GM21717 (cell line): ENCODE results near the gene TMEM250.

ENCODE experiments used
- ATAC-seq: cut with Tn5 transposase; IDR thresholded peaks from one replicate; pipeline ENCODE4 v1.9.1; 2021; ENCODE audit warnings: mild to moderate bottlenecking, moderate library complexity; ENCODE audit not compliant: unreplicated experiment

TMEM250 gene

DNA sequence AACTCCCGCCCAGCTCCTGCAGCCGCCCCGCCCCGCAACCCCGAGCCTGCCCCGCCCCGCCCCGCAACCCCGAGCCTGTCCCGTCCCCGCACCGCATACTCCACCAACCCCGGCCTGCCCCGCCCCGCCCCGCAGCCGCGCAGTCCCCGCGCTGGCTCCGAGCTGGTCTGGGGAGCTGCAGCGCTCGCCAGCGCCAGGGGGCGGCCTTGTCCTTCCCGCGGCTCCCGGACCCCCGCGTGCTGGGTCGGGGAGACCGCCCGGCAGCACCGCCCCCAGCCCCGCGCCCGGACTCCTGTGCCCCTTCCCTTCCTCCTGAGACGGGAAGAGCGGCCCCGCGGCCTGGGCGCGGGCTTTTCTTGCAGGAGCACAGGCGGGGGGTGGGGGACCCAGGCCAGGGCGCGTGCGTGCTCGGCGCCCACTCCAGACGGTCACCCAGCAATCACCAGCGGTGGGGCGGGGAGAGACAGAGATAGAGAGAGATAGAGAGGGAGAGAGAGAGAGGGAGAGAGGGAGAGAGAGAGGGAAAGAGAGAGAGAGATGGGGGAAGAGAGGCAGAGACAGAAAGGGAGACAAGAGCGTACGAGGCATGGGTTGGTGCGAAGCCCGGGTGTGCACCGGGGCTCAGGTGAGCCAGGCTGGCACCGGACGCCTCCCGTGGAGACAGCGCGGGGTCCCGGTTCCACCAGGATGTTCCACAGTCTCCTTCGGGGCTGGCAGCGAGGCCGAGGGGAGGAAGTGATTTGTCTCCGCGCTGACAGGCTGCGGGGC, 14.7 kb upstream of the TMEM250 start:
- ATAC-seq, result no peak

DNA sequence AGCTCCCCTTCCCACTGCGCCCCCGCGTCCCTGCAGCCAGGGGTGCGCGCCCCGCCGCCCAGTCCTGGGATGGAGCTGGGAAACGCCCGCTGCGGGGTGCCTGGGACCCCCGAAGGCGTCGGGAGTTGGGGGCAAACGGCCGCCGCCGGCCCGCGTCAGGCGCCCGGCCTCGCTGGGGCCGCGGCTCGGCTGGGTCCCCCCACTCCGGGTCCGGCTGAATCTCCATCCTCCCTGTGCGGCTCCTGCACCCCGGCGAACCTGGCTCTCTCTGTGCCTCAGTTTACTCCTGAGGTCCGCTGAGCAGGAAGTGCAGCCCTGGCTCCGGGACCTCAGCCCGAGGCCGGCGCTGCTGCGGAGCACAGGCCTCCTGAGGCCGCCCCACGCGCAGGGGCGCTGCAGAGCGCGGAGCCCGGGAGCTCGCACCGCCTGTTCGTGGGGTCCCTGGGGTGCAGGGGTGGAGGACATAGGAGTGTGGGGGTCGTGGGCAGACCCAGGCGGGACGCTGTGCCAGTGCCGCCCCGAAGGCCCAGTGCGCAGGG, 13.9 kb upstream of the TMEM250 start:
- ATAC-seq, result no peak

DNA sequence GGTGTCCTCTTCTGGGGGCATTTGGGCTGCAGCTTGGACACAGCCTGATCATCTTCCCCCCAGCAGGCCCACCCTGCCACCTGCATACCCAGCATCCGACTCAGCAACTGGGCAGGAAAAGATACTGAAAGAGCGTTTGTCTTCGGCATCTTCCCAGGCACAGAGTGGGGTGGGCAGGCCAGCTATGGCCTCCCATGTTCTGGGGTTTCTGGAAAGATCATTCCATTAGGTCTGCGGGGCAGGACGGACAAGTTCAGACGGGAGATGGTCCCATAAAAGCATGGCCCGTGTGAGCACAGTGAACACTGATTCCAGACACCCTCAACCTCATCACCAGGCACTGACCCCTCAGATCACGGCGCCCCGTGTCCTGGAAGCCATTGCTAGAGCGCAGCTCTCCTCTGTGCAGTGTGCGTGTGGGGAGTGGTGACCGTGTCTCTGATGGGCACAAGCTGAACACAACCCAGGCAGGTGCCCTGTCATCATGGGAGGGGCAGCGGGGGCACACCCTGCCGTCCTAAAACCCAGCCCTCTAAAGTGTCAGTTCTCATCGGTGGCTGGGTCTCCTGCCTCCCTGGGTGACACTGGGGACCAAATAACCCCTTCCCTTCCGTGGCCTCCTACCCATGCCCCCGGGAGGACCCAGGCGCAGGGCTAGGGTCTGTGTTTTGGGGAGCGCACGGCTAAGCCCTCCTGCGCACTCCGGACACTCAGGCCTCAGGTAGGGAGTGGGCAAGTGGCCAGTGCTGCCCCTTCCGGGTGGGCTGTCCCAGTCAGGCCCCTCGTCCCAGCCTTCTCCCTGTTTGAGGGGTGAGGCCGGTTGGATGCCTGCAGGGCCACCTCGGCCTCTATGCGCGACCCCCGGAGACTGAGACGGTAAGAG, 13.2 kb upstream of the TMEM250 start:
- no peak for ATAC-seq

DNA sequence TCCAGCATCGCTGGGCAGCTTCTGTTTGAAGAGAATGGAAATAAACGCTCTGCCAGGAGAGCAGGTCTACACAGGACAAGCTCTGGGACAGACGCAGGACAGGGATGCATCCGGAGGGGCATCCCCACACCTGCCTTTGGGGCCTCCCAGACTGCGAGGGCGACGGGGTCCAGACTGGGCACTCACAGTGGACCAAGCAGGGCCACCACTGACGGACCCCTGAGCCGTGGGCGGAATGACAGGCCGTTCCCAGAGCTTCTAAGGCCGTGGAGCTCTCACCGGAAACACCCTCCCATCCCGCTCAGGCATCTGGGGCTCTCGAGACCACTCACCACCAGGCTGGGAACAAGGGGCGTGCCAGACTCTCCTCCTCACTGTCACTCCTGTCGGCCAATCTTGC, 10.5 kb upstream of the TMEM250 start:
- no peak for ATAC-seq

DNA sequence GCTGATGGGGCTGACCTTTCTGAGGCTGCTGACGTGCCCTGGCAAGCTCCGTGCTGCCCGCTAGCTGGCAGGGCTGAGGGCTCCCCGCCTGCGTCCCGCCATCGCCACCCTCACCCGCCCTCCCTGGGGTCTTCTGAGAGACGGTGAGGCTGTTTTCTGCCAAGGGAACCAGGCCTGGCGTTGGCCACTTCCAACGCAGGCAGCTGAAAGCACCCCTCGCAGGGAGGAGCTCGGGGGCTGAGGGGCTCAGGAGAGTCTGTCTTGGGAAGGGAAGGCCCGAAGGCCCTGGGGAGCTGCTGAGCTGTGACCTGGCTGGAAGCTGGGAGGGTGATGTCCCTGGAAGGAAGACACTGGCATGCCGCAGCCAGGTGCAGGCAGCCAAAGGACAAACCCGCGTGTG, 9.8 kb upstream of the TMEM250 start:
- no peak for ATAC-seq

DNA sequence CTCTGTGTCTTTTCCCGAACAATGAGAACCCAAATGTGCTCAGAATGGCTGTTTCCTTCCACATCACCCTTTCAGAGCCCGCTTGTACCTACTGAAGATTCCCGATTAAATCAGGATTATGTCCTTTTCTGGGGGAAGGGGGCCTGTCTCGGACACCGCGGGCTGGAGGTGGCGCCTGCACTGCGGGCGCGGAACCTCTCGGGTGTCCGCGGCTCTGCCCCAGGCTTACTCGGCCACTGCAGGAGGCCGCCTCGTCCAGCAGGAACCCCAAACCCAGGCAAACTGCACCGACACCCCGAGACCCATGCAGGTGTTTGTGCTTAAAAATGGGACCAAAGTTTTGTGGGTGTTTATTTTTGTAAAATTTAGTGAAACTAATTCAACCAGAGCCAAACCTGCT, 8.6 kb upstream of the TMEM250 start:
- no peak for ATAC-seq

DNA sequence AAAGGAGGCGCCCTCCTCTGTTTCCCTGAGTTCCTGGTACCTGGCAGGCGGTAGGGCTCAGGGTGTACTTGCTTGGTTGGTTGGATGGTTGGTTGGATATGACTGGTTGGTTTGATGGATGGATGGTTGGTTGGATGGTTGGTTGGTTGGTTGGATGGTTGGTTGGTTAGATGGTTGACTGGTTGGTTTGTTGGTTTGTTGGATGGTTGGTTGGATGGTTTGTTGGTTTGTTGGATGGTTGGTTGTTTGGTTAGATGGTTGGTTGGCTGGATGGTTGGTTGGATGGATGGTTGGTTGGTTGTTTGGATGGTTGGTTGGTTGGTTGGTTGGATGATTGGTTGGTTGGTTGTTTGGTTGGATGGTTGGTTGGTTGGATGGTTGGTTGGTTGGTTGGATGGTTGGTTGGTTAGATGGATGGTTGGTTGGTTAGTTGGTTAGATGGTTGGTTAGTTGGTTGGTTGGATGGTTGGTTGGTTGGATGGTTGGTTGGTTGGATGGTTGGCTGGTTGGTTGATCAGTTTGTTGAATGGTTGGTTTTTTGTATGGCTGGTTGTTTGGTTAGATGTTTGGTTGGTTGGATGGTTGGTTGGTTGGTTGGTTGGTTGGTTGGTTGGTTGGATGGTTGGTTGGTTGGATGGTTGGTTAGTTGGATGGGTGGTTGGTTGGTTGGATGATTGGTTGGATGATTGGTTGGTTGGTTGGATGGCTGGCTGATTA, 6.5 kb upstream of the TMEM250 start:
- no peak for ATAC-seq

DNA sequence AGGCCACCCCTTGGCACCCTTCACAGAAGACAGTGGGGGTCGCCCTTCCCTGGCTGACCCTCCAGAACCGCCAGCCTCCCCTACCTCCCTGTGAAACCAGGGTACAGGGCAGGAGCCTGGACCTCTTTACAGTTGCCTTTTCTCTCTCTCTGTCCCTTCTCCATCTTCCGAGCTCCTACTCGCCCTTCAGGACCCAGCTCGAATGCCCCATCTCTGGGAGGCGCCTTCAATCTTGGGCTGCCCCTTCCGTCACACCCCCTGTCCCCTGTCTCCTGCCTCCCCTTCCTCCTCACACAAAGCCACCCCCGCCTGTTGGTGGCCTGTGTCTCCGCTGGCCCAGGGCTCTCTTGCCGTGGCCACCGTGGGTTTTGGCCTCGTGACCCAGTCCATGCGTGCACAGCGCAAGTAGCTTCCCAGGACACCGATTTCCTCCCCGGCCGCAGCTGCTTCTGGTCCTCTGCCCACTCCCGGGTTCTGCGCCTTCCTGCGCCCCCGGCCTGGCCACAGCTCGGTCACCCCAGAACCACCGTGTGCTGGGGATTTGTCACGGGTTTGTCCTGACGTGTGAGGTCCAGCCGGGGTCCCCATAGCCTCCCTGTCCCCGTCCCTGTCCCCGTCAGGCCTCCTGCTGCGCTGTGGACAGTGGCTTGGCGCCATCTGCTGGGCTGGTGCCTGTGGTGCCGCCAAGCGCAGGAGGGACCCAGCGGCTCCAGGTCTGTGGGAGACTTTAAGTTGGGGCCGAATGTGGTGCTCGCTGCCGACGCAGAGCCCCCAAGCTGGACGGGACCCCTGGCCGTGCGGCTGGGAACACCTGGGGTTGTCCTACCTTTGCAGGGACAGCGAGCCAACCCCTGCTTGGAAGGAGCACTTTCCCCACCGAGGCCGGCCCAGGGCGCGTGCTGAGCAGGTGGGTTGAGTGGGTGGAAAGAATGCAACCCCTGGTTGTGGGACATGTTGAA, 4.0 kb upstream of the TMEM250 start:
- no peak for ATAC-seq

DNA sequence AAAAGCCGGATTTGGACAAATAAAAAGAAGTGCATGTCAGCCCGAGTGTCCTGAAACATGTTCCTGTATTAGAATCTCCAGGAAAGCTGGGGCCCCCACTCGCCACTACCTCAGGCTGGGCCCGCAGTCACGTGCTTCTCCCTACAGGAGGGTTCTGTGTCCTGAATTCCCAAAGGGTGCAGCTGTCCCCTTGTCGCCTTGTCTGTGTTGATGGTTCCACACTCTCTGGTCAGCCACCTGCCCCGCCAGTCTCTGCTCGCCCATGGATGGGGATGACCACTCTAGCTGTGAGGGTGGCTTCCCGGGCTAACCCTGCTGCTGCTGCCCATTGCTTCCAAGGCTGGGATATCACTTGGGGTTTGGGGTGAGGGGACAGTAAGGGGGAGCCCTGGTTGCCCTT, 3.1 kb upstream of the TMEM250 start:
- no peak for ATAC-seq

DNA sequence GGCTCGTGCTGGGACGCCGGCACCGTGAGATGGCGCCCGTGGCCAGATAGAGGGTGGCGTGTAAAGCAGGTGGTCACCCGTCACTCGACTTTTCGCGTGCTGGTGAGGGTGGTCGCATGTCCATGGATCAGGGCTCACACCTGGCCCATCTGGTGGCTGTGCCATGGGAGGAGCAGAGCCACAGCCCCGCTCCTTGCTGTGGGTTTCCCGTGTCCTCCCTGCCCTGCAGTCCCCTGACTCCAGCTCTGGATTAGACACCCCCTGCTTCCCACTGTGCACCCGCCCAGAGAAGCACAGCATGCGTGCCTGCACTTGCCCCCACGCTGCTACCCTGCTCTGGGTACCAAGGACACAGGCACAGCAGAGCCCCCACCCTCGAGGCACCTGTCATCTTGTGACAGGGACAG, 1.8 kb upstream of the TMEM250 start:
- ATAC-seq, result no peak

DNA sequence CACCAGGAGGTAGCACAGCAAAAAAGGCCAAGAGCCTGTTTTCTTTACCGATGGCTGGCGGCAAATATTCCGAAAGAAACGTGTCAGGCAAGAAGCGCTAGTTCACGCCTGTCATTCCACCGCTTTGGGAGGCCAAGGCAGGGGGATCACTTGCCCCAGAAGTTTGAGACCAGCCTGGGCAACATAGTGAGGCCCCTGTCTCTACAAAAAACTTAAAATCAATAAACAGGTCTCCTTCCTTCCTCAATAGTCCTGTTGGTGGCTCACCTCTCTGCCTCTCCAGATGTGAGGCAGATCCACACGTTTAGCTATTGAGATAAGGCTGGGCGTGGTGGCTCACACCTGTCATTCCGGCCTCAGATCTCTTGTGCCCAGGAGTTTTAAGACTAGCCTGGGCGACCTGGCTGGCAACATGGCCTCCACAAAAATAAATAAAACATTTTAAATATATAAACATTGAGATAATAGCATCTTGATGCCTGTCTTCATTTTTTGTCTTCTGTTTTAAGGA, 1.3 kb upstream of the TMEM250 start:
- no peak for ATAC-seq

DNA sequence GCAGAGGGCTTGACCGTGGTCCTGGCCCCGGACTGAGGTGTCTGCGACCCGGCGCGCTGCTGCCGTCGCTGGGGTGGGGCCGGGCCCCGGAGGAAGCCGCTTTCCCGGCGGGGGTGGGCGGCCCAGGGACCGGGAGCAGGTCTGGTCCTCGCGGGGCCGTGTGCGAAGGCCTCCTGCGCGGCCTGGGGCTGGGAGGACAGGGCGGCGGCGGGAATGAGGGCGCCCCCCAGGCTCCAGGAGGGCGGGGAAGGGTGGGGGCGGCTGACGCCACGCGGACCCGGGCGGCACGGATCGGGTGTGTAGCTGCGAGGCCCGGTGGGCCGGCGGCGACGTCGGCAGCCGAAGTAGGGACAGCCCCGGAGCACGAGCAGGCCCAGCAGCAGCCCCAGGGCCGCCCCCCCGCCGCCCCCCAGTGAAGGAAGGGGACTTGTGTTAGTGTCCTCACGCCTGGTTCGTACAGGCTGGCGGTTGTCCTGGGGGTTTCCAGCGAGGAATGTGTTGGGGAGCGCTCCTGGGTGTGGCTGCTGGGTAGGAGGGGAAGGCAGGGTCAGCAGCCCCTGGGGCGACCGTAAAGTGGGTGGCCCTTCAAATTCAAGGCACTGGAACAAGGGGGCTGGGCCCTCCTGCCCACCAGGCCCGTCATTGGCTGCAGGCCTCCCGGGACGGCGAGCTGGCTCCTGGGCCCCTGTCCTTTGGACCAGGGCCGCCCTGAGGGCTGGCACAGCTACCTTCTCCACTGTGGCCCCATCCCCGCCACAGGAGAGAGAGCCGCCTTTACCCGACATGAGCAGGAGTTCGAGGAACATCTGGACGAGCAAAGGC, 597 bp upstream of the TMEM250 start:
- ATAC-seq, result peak; percentile 9

DNA sequence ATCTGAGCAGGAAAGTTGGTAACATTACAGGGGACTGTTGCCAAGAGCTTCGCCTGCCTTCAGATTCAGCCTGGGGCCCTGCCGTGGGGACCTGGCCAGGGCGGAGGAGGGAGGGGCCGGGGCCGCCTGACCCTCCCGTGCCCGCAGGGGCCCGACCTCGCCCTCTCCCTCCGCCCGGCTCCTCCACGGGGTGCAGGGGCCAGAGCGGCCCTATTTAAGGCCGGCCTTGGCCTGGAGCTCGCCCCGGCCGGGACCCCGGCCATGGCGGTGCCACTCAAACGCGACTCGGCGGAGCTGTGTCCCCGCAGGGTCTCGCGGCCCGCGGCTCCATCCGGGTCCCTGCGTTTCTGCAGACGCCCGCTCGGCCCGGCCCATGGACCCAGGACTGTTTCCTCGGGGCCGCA, 757 bp downstream of the TMEM250 start:
- ATAC-seq, result peak; percentile 12

DNA sequence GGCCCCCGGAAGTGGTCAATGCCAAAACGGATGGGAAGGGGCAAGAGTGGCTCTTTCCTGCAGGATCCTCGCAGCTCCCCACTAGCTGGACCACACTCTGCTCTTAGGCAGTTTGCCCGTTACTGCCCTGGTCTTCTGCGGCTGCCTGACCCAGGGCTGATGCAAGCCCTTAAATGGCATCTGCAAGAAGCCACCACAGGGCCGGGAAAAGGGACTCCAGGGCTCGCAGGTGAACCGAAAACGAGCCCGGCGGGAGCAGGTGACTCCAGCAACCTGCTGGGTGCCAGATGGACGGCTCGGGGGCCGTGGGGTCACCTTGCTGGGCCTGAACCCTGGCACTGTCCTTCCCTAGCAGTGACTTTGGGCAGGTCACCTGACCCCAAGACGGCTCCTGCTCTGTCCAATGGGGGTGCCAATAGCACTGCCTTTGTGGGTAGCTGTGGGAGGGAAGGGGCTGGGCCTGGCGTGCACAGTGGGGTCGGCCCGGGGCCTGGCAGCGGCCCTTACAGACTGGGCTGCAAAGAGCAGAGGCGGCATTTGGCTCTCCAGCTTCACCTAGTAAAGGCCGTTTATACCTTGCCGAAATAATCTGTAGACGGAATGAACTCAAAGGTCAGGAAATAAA, 1.3 kb downstream of the TMEM250 start:
- ATAC-seq, result no peak

DNA sequence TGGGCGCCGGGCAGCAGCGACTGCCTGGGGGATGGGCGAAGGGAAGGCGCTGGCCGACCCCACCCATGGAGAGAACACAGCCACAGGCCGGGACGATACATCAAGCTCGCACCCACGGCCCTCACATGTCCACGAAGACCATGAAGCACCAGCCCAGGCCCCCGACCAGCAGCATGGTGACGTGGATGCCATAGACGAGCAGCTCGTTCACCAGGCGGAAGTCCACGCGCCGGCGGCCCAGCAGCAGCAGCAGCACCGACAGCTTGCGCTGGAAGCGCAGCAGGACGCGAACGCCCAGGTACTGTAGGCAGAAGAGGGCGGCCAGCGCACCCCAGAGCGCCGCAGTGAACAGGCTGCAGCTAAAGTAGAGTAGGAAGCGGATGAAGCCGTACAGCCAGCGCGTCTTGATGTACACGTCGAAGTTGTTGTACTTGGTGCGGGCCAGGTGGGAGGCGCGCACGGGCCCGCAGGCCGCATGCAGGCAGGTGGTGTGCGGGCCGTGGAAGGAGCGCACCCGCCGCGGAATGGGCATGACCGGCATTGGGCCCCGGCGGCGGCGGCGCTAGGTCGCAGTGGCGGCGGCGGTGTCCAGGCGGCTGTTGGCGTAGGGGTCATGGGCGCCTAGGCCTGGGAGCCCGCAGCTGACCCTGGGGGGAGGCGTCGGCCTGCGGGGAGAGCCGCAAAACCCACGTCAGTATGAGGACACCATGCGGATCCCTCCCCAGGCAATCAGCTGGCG, 2.1 kb downstream of the TMEM250 start:
- no peak for ATAC-seq

DNA sequence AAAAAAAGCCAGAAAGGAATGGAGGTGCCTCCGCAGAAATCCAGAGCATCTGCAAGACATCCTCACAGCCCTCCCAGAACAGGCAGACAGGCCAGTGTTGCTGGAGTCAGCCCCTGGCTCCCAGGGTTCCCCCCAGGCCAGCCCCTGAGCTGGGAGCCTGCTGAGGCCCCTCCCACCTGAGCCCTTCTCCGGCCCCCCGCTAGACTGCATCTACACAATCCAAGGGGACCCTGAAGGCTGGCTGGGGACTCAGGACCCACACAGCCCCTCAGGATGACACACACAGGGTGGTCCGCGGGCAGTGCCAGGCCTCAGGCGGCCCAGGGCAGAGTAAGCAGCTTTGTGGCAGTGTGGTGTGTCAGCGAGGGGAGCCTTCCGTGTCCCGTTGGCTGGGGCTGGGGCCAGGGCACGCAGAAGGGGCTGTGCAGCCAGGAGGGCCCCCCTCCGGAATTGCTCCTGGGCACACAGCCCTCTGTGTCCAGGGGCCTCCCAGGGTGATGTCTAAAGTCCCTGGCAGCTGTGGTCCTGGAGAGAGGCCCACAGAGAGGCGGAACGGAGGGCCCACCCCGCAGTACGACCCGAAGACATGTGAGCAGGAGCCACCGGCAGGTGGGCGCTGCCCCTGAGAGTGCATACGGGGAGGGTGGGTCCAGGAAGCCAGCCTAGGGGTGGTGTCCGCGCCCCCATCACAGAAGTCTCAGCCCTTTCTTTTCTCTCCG, 2.9 kb downstream of the TMEM250 start:
- no peak for ATAC-seq

DNA sequence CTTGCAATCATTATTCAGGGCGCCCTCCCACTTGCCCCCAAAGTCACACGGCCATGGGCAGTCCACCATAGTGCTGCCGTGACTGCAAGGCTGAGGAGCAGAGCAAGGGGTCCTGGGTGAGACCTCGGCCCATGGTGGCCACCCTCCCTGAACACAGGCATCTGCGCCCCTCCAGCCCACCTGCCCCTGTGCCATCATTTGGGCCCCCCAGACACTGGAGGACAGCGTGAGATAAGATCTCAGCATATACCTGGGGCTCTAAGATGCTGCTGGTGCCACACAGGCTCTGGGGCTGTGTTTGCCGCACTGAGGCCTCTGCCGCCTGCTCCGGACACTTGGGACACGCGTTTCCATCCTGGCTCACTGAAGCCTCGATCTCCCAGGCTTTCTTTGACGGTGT, 3.5 kb downstream of the TMEM250 start:
- ATAC-seq, result no peak
